HepG2 (cell line): ENCODE results near the gene DTNB. TPM values are rescaled to one million over a fixed set of nuclear protein-coding genes. Genes with fewer than 3 reads are reported as not detected.
A peak's percentile ranks its signal among the peaks of the same experiment; 100 is the strongest.

Experiments used
- ATAC-seq: fragments of 200-7000 bp; cut with Tn5 transposase; 3 replicates; pipeline ENCODE4 v1.9.1; 2020; ENCODE audit warnings: mild to moderate bottlenecking, moderate library complexity
- BruUV-seq: library from RNA; stranded (reverse); fragments of 400-500 nt; replicated peaks from 2 replicates; lab custom pipeline; 2021; lab: Mats Ljungman, UMichigan
- CTCF ChIA-PET: fragments of 300-600 bp; formaldehyde crosslinking; extraction: SDS; loops from one replicate; lab custom pipeline; 2021; ENCODE audit warnings: low total read pairs, inconsistent platforms, low intra/inter-chr PET ratio; lab: Yijun Ruan, JAX
- POLR2A ChIA-PET: fragments of 350-600 bp; sonication (Branson Sonifier 250); formaldehyde crosslinking; loops from one replicate; lab custom pipeline; 2020; ENCODE audit warnings: antibody characterized with exemption, inconsistent platforms; lab: Yijun Ruan, JAX
- DNase-seq: peaks from one replicate; pipeline ENCODE4 v3.0.0-alpha.2; 2015; ENCODE audit warnings: low spot score
- FAIRE-seq: peaks from 3 replicates; lab custom pipeline; 2011; peaks lifted over from hg19 to GRCh38; lab: Jason Lieb, UNC
- H2AFZ ChIP-seq: one replicate; pipeline ENCODE4 v1.6.1; 2011; ENCODE audit warnings: low read length, inconsistent platforms
- H3K27ac ChIP-seq: fragments of 300-600 bp; 3 replicates; pipeline ENCODE4 v1.8.0; 2011; ENCODE audit warnings: mixed run types, mild to moderate bottlenecking, mixed read lengths, low read length, inconsistent platforms; ENCODE audit not compliant: insufficient read depth; ENCODE audit errors: extremely low read length
- H3K27me3 ChIP-seq, 2 experiments: fragments of 200-600 bp in 1 of 2; 2 replicates in 1 of 2; 3 replicates in 1 of 2; pipeline versions ENCODE4 v1.6.0 to v1.8.0; 2011; ENCODE audit warnings: low read length in 2 of 2, mild to moderate bottlenecking in 2 of 2, moderate library complexity in 2 of 2, inconsistent platforms in 1 of 2; ENCODE audit not compliant: insufficient read depth in 2 of 2, control insufficient read depth in 1 of 2
- H3K36me3 ChIP-seq, 2 experiments: fragments of 200-600 bp in 1 of 2; replicated peaks in 1 of 2; 2 replicates in 1 of 2; 3 replicates in 1 of 2; pipeline versions ENCODE4 v1.5.1 to v1.8.0; 2011; ENCODE audit warnings: low read length in 2 of 2, inconsistent platforms in 1 of 2; ENCODE audit not compliant: insufficient read depth in 2 of 2, control insufficient read depth in 1 of 2
- H3K4me1 ChIP-seq: 2 replicates; pipeline ENCODE4 v1.5.1; 2012; ENCODE audit warnings: low read length, inconsistent platforms; ENCODE audit not compliant: insufficient read depth
- H3K4me2 ChIP-seq: 2 replicates; pipeline ENCODE4 v1.6.0; 2011; ENCODE audit warnings: low read depth, low read length, inconsistent platforms
- H3K4me3 ChIP-seq, 3 experiments: fragments of 200-600 bp in 1 of 3; sonication (generic), shearing (Covaris generic) in 1 of 3; replicated peaks in 1 of 3; 2 replicates each; pipeline ENCODE4 v1.5.1; 2011 to 2016; ENCODE audit warnings: low read length in 3 of 3, inconsistent platforms in 2 of 3, low read depth in 2 of 3, mild to moderate bottlenecking in 2 of 3, control low read depth in 1 of 3, mixed read lengths in 1 of 3; ENCODE audit not compliant: insufficient read depth in 1 of 3
- H3K79me2 ChIP-seq: one replicate; pipeline ENCODE4 v1.6.1; 2011; ENCODE audit warnings: low read length, inconsistent platforms; ENCODE audit not compliant: insufficient read depth
- H3K9ac ChIP-seq: 2 replicates; pipeline ENCODE4 v1.6.0; 2011; ENCODE audit warnings: mild to moderate bottlenecking, low read depth, low read length, inconsistent platforms; ENCODE audit not compliant: insufficient read depth
- H3K9me3 ChIP-seq: 2 replicates; pipeline ENCODE4 v1.5.1; 2012; ENCODE audit warnings: mild to moderate bottlenecking, low read length
- H4K20me1 ChIP-seq: 2 replicates; pipeline ENCODE4 v1.6.0; 2011; ENCODE audit warnings: inconsistent platforms, mild to moderate bottlenecking, low read length, moderate library complexity; ENCODE audit not compliant: insufficient read depth
- GZF1 ChIP-seq: sonication (generic); formaldehyde crosslinking; IDR thresholded peaks from 2 replicates; pipeline ENCODE4 v1.5.1; 2020; ENCODE audit warnings: mild to moderate bottlenecking, missing genetic modification reagents
- KDM5B ChIP-seq: sonication (generic); formaldehyde crosslinking; IDR thresholded peaks from 2 replicates; pipeline ENCODE4 v1.4.0; 2020; ENCODE audit warnings: missing genetic modification reagents, mild to moderate bottlenecking, borderline replicate concordance
- MBNL3 ChIP-seq: fragments of 250-450 bp; sonication (Bioruptor Pico); conservative IDR thresholded peaks from 2 replicates; pipeline ENCODE4 v1.8.0; 2022; ENCODE audit warnings: mild to moderate bottlenecking, inconsistent platforms
- ZNF629 ChIP-seq: sonication (generic); formaldehyde crosslinking; conservative IDR thresholded peaks from 2 replicates; pipeline ENCODE4 v1.5.0; 2020; ENCODE audit warnings: missing genetic modification reagents
- ZNF883 ChIP-seq: sonication (generic); formaldehyde crosslinking; IDR thresholded peaks from 2 replicates; pipeline ENCODE4 v1.5.1; 2020; ENCODE audit warnings: mild to moderate bottlenecking, missing genetic modification reagents; ENCODE audit errors: not compliant biosample characterization
- WGBS: methylation state at CpG from one replicate; pipeline ENCODE4 v1.1.6; 2017; ENCODE audit warnings: low lambda C conversion rate; 5-methylcytosine and 5-hydroxymethylcytosine counted together
- in situ Hi-C: cut with HindIII; loops from 2 replicates; pipeline ENCODE4 v1.10.0; 2017; ENCODE audit warnings: low pct_unique_long_range_greater_than_20kb; ENCODE audit not compliant: extremely low pct_ligation_motif_present
- intact Hi-C: fragments of 100-400 bp; cut with micrococcal nuclease; formaldehyde crosslinking; loops from one replicate; pipeline ENCODE4 v1.10.0; 2022; ENCODE audit not compliant: unreplicated experiment
- polyA plus RNA-seq, 8 experiments: library from polyadenylated mRNA; depleted of rRNA in 3 of 8; stranded (reverse) in 7 of 8; unstranded in 1 of 8; fragments of >200 nt; fragmentation: Illumina TruSeq in 4 of 8; extraction: Trizol in 4 of 8; gene quantifications; 2 replicates each; pipeline versions ENCODE4 v1.2.1 to v1.2.3, GENCODE V29; 2011 to 2016; ENCODE audit warnings: low read depth in 4 of 8, missing spikeins in 1 of 8, mixed read lengths in 1 of 8; ENCODE audit not compliant: insufficient read depth in 1 of 8
- total RNA-seq, 5 experiments: library from RNA; depleted of rRNA; stranded (reverse); fragments of >200 nt; fragmentation: Illumina TruSeq; extraction: Trizol; gene quantifications; 2 replicates each; pipeline ENCODE4 v1.2.3, GENCODE V29; 2016; ENCODE audit warnings: low read depth in 1 of 5
- TF ChIP-seq, protein P1 (sequence below): sonication (generic); formaldehyde crosslinking; IDR thresholded peaks from 2 replicates; pipeline ENCODE4 v1.9.0; 2022; ENCODE audit warnings: missing genetic modification reagents, mild to moderate bottlenecking, borderline replicate concordance
- TF ChIP-seq, protein P2 (sequence below): sonication (generic); formaldehyde crosslinking; IDR thresholded peaks from 2 replicates; pipeline ENCODE4 v1.9.0; 2021; ENCODE audit warnings: missing genetic modification reagents, borderline replicate concordance
- TF ChIP-seq, protein P3 (sequence below): sonication (generic); formaldehyde crosslinking; IDR thresholded peaks from 2 replicates; pipeline ENCODE4 v1.9.0; 2021; ENCODE audit warnings: missing genetic modification reagents, mild to moderate bottlenecking, borderline replicate concordance

The DTNB gene
- total and polyA plus RNA-seq, 2 of the 13 experiments (the other 11 are each of a cell fraction or from before 2014, with no cell fraction given): 14.4 to 23.9 TPM

DNA sequence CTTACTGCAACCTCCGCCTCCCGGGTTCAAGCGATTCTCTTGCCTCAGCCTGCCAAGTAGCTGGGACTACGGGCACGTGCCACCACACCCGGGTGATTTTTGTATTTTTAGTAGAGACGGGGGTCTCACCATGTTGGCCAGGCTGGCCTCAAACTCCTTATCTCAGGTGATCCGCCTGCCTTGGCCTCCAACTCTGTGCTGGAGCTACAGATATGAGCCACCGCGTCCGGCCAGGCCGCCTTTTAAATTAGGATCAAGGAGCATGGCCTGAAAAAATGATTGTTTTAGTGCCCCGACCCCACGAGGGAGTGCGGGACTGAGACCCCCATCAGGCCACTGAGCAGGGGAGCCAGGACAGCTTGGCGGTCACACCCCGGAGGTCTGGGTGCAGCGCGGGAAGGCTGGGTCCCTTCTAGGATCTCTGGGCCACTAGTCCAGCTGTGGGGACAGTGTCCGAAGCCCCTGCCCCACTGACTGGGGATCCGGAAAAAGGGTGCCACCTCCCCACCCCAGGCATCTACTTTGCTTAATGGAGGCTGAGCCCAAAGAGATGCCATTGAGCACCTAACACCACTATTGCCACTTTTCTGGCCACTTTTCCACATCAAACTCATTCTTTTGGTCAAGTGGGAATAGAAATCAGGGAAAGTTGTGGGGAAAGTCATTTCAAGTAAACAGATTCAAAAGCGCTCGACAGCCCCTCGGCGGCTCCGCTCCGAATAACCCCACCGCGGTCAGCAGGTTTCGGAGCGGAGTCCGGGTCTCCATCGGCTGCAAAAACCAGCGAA, 311.9 kb downstream of the DTNB start (continued):
- TF ChIP-seq, protein P1, sequence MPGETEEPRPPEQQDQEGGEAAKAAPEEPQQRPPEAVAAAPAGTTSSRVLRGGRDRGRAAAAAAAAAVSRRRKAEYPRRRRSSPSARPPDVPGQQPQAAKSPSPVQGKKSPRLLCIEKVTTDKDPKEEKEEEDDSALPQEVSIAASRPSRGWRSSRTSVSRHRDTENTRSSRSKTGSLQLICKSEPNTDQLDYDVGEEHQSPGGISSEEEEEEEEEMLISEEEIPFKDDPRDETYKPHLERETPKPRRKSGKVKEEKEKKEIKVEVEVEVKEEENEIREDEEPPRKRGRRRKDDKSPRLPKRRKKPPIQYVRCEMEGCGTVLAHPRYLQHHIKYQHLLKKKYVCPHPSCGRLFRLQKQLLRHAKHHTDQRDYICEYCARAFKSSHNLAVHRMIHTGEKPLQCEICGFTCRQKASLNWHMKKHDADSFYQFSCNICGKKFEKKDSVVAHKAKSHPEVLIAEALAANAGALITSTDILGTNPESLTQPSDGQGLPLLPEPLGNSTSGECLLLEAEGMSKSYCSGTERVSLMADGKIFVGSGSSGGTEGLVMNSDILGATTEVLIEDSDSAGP: 0 out of 2 replicates have a peak, but pooled peaks have one; percentile 19
- TF ChIP-seq, protein P2, sequence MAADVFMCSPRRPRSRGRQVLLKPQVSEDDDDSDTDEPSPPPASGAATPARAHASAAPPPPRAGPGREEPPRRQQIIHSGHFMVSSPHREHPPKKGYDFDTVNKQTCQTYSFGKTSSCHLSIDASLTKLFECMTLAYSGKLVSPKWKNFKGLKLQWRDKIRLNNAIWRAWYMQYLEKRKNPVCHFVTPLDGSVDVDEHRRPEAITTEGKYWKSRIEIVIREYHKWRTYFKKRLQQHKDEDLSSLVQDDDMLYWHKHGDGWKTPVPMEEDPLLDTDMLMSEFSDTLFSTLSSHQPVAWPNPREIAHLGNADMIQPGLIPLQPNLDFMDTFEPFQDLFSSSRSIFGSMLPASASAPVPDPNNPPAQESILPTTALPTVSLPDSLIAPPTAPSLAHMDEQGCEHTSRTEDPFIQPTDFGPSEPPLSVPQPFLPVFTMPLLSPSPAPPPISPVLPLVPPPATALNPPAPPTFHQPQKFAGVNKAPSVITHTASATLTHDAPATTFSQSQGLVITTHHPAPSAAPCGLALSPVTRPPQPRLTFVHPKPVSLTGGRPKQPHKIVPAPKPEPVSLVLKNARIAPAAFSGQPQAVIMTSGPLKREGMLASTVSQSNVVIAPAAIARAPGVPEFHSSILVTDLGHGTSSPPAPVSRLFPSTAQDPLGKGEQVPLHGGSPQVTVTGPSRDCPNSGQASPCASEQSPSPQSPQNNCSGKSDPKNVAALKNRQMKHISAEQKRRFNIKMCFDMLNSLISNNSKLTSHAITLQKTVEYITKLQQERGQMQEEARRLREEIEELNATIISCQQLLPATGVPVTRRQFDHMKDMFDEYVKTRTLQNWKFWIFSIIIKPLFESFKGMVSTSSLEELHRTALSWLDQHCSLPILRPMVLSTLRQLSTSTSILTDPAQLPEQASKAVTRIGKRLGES (CRISPR knock-in tag): no peak
- TF ChIP-seq ZNF629 (0 out of 2 replicates have a peak, but pooled peaks have one; percentile 44), ZNF883 (no peak), KDM5B (CRISPR knock-in tag) (no peak)

DNA sequence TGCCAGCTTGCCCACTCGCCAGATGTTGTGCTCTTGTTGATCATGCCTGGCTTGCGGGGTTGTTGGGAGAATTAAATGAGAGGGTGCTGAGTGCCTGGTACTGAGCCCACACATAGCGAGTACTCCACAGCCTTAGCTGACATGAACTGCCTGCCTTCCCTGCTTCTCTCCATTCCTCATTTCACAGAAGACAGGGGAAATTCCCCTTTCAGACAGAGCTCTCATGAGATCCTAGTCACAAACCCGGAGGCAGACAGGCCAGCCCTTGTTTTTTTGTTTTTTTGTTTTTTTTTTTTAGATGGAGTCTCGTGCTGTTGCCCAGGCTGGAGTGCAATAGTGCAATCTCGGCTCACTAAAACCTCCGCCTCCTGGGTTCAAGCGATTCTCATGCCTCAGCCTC, 314.5 kb downstream of the DTNB start:
- no TSS peak for BruUV-seq
- Histone ChIP-seq H3K79me2 (no peaks in the 10 kb centered on the region), H2AFZ (no peak overlapping the region), H3K27ac (no peak overlapping the region), H3K4me2 (no peak overlapping the region), H3K9ac (no peak overlapping the region), H3K36me3 (no peaks in the 10 kb centered on the region), H3K9me3 (no peaks in the 10 kb centered on the region)
- in situ Hi-C loops: no loop called here
- CTCF ChIA-PET: no interaction called here
- POLR2A ChIA-PET: no interaction called here
- intact Hi-C loops: no loop called here
- TF ChIP-seq, protein P3, sequence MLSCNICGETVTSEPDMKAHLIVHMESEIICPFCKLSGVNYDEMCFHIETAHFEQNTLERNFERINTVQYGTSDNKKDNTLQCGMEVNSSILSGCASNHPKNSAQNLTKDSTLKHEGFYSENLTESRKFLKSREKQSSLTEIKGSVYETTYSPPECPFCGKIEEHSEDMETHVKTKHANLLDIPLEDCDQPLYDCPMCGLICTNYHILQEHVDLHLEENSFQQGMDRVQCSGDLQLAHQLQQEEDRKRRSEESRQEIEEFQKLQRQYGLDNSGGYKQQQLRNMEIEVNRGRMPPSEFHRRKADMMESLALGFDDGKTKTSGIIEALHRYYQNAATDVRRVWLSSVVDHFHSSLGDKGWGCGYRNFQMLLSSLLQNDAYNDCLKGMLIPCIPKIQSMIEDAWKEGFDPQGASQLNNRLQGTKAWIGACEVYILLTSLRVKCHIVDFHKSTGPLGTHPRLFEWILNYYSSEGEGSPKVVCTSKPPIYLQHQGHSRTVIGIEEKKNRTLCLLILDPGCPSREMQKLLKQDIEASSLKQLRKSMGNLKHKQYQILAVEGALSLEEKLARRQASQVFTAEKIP: no peak
- no peak for TF ChIP-seq MBNL3
- no peak for TF ChIP-seq GZF1 (CRISPR knock-in tag)
- TF ChIP-seq, all 625 proteins: peak for 0
- FAIRE-seq (no peak), DNase-seq (no peak), ATAC-seq (no peak)
- peaks cover 5 to 57% of the 10 kb centered on the region in 2 experiments; a peak in 4 of 5 replicates for H3K27me3 ChIP-seq
- peaks cover 21% of the 10 kb centered on the region for H3K4me1 ChIP-seq
- H3K4me3 ChIP-seq: no peak overlapping the region
- WGBS: 44% methylated on average over 8 of the region's 8 CpGs
- H4K20me1 ChIP-seq: no peaks in the 10 kb centered on the region
